ENCODE measurements around the gene MCTP2.

- TF ChIP-seq CTCF (IDR thresholded peaks at IDR 0.05) (no peak), TCF7L2 (IDR thresholded peaks at IDR 0.05; ENCODE audit: low read depth, low read length) (no peak), REST (IDR thresholded peaks at IDR 0.05; ENCODE audit: insufficient read depth in 1 of 2, low read depth in 2 of 2, low read length in 1 of 2) (no peak)
Measured at GRCh38 chr15:94411846-94412245, 180.5 kb downstream of the MCTP2 start.

Measured in Panc1 (cell line).